AG04449 (cell line): ENCODE data around the gene BARX1.

Experiments used
- CTCF ChIA-PET: fragments of 350-600 bp; formaldehyde crosslinking; extraction: SDS; loops from one replicate; lab custom pipeline; 2021; ENCODE audit warnings: antibody characterized with exemption; lab: Yijun Ruan, JAX
- POLR2A ChIA-PET: fragments of 400-600, 350-600 bp; formaldehyde crosslinking; extraction: SDS; loops from one replicate; lab custom pipeline; 2020; ENCODE audit warnings: antibody characterized with exemption, inconsistent platforms; lab: Yijun Ruan, JAX
- DNase-seq: peaks from one replicate; pipeline ENCODE4 v3.0.0-alpha.2; 2010; ENCODE audit warnings: low read depth, low spot score
- H3K4me3 ChIP-seq: 2 replicates; pipeline ENCODE4 v1.5.1; 2011; ENCODE audit warnings: low read depth, mild to moderate bottlenecking, control low read depth, low read length
- TF ChIP-seq, protein P1 (sequence below): IDR thresholded peaks from one replicate; pipeline ENCODE4 v1.5.1; 2011; ENCODE audit warnings: mild to moderate bottlenecking, moderate library complexity, low read length, control low read depth, inconsistent platforms; ENCODE audit not compliant: insufficient read depth; ENCODE audit errors: missing control alignments

BARX1 gene

DNA sequence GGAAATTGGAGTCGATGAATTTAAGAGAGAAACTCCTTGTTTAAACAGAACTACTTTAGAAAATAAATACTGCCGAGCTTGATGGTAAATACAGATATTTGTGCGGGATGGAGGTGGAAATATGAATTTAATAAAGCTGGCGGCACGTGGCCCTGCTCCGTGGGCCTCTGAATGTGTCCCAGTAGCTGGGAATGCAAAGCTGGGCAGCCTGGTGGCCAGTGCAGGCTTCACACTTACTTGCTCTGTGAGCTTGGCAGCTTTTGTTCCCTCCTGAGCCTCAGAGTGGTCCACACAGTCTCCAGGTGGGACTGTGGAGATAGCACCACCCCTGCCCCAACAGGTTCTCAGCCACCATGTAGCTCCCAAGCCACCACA lies 45.9 kb downstream of the BARX1 start:
- CTCF ChIA-PET = no interaction called here
- POLR2A ChIA-PET = no interaction called here
- H3K4me3 ChIP-seq = no peak overlapping the region
- DNase-seq = no peak
- TF ChIP-seq, protein P1, sequence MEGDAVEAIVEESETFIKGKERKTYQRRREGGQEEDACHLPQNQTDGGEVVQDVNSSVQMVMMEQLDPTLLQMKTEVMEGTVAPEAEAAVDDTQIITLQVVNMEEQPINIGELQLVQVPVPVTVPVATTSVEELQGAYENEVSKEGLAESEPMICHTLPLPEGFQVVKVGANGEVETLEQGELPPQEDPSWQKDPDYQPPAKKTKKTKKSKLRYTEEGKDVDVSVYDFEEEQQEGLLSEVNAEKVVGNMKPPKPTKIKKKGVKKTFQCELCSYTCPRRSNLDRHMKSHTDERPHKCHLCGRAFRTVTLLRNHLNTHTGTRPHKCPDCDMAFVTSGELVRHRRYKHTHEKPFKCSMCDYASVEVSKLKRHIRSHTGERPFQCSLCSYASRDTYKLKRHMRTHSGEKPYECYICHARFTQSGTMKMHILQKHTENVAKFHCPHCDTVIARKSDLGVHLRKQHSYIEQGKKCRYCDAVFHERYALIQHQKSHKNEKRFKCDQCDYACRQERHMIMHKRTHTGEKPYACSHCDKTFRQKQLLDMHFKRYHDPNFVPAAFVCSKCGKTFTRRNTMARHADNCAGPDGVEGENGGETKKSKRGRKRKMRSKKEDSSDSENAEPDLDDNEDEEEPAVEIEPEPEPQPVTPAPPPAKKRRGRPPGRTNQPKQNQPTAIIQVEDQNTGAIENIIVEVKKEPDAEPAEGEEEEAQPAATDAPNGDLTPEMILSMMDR = no peak

DNA sequence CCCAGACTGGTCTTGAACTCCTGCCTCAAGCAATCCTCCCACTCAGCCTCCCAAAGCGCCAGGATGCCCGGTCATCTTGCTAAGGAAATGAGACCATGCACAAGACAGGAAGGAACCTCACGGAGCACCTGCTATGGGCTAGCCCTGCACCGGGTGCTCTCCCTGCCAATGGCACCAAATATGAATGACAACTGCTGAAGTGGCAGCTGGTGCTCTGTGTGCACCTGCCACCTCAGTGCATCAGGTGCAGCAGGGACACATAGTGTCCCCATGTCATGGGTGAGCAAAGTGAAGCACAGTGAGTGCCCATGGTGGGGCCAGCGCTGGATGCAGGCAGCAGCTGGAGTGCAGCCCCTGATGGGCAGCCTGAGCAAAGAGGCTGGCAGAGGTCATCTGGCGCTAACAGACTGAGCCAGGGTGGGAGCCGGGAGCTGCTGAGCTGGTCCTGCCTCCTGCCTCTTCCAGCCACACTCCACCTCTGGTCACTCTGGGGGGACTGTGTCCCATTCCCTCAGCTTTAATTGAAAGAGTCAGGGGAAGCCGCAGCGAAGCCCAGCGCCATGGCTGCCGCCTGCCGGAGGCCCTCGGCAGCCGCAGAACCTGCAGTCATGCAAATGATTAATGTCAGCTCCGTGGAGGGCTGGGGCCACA lies 46.4 kb downstream of the BARX1 start:
- POLR2A ChIA-PET = no interaction called here
- CTCF ChIA-PET = no interaction called here

DNA sequence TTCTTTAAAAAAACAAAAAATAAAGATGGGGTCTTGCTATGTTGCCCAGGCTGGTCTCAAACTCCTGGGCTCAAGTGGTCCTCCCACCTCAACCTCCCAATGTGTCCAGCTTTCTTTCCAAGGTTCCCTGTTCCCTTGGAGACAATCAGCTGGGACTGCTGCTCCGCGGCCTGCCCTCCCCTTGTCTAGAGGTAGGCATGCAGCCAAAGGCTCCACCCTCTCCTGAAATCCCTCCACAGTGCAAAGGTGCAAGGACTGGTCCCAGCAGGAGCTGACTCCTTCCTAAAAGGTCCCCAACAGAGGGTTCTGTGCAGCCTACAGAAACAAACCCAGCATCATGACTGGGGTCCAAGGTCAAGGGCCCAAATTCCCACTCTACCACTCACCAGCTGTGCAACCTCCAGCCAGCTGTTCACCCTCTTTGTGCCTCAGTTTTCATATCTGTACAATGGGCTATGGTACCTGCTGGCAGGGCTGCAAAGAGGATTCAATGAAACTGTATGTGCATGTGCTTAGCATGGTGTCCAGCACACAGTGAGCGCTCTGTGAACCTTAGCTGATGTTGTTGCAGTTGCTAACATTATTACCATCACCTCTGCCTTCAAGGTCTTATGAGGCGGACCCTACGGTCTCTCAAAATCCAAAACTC lies 47.5 kb downstream of the BARX1 start:
- no peak overlapping the region for H3K4me3 ChIP-seq
- CTCF ChIA-PET = no interaction called here
- POLR2A ChIA-PET = no interaction called here
- DNase-seq = no peak
- TF ChIP-seq, protein P1 = no peak

More for the DNA sequence above, 46.4 kb downstream of the BARX1 start:
- H3K4me3 ChIP-seq = no peak overlapping the region
- TF ChIP-seq, protein P1 = no peak
- no peak for DNase-seq

DNA sequence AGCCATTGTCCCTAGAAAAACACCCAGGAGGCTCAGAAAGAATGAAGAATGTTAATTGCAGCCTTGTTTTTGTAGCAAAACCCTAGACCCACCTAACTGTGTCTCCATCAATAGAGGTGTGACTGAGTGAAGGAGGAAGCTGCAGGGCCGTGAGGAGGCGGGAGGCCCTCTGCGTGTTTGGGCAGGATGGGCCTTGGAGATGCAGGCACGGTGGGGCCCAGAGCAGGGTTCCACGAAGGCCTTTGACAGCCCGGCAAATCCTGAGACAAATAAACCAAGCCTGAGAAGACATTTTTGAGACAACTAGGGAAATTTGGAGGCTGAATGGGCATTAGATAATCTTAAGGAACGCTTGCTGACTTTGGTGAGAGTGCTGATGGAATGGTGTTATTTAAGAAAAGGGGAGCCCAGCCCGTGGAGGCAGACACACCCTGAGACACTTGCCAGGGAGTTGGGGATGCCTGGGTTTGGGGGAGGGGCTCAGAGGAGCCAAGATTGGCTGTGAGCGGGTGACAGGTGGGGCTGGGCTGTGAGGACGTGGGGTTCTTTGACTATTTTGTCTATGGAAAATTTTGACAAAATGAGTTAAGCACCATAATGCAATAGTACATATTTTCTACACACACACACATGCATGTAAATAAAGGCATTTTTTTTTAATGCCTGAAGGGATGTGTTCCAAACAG lies 48.8 kb downstream of the BARX1 start:
- no peak overlapping the region for H3K4me3 ChIP-seq
- TF ChIP-seq, protein P1 = no peak
- DNase-seq = no peak
- CTCF ChIA-PET = no interaction called here
- POLR2A ChIA-PET = no interaction called here

DNA sequence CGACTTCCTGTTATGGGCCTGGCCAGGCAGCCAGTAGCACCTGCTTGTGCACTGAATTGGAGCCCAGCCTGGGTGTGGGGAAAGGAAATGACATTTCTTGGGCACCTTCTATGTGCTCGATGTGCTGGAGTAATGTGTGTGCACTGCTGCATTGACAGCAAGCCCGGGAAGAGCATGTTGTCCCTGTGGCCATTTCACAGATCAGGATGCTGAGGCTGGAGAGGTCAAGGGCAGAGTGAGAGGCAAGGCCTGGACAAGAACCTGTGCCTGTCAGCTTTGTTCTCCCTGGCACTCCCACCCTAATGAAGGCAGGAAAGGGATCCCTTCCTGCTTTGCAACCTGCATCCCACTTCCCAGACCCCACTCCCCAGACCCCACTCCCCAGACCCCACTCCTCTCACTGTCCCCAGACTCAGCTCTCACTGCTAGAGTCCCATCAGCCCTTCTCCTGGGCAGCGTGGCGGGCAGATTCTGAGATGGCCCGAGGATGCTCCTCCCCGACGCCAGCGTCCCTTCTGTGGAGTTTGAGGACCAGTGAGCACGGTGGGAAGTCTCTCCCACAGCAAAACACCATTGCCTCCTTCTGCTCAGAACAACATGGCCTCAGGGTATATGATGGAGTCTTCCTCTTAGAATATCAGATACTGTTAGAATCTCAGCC lies 49.6 kb downstream of the BARX1 start:
- no peak for DNase-seq
- ChIA-PET CTCF (no interaction called here), POLR2A (no interaction called here)
- H3K4me3 ChIP-seq = no peak overlapping the region
- TF ChIP-seq, protein P1 = no peak
